H1 (cell line): ENCODE measurements around the gene ZFP91. TPM values are rescaled to one million over a fixed set of nuclear protein-coding genes. Genes with fewer than 3 reads are reported as not detected.

ENCODE experiments used
- CTCF ChIA-PET: fragments of 300-600 bp; sonication (Branson Sonifier 250); formaldehyde crosslinking; loops from one replicate; lab custom pipeline; 2021; ENCODE audit not compliant: partially characterized antibody; lab: Charles Lee
- POLR2A ChIA-PET: fragments of 300-600 bp; sonication (Branson Sonifier 250); formaldehyde crosslinking; loops from one replicate; lab custom pipeline; 2021; ENCODE audit warnings: inconsistent platforms; ENCODE audit not compliant: partially characterized antibody; lab: Charles Lee
- DNase-seq, 2 experiments: peaks; one replicate each; pipeline versions ENCODE4 v3.0.0 to v3.0.0-alpha.2; 2010 to 2022; ENCODE audit warnings: low spot score in 2 of 2, low read depth in 1 of 2, mixed read lengths in 1 of 2
- FAIRE-seq: peaks from 2 replicates; lab custom pipeline; 2011; peaks lifted over from hg19 to GRCh38; lab: Jason Lieb, UNC
- H2AFZ ChIP-seq: 2 replicates; pipeline ENCODE4 v1.8.1; 2012; ENCODE audit warnings: low read length, inconsistent platforms
- H2AK5ac ChIP-seq: 2 replicates; pipeline ENCODE4 v1.6.1; 2013; ENCODE audit warnings: low read depth, low read length
- H2BK120ac ChIP-seq: replicated peaks from 2 replicates; pipeline ENCODE3; 2013; ENCODE audit warnings: low read depth, low read length, inconsistent platforms
- H2BK12ac ChIP-seq: 2 replicates; pipeline ENCODE4 v1.6.1; 2013; ENCODE audit warnings: low read depth, low read length
- H2BK15ac ChIP-seq: 2 replicates; pipeline ENCODE4 v1.6.1; 2013; ENCODE audit warnings: low read length
- H2BK20ac ChIP-seq: 2 replicates; pipeline ENCODE4 v1.6.1; 2013; ENCODE audit warnings: low read length
- H2BK5ac ChIP-seq: 2 replicates; pipeline ENCODE4 v1.6.1; 2013; ENCODE audit warnings: low read depth, low read length
- H3K14ac ChIP-seq: 2 replicates; pipeline ENCODE4 v1.6.1; 2013; ENCODE audit warnings: inconsistent platforms; ENCODE audit not compliant: insufficient read length
- H3K18ac ChIP-seq: 2 replicates; pipeline ENCODE4 v1.6.1; 2013; ENCODE audit warnings: low read length; ENCODE audit errors: extremely low read depth
- H3K23ac ChIP-seq: 2 replicates; pipeline ENCODE4 v1.6.1; 2013; ENCODE audit warnings: inconsistent platforms; ENCODE audit not compliant: insufficient read length
- H3K23me2 ChIP-seq: 2 replicates; pipeline ENCODE4 v1.6.1; 2013; ENCODE audit warnings: low read depth, low read length
- H3K27ac ChIP-seq: 2 replicates; pipeline ENCODE4 v1.6.1; 2011; ENCODE audit warnings: low read depth, low read length, inconsistent platforms
- H3K27me3 ChIP-seq, 4 experiments: replicated peaks in 1 of 4; 1 replicate in 1 of 4; 2 replicates in 3 of 4; pipeline versions ENCODE4 v1.6.1 to v1.8.1; 2011 to 2013; ENCODE audit warnings: low read length in 3 of 4, mild to moderate bottlenecking in 3 of 4, inconsistent platforms in 2 of 4, mixed read lengths in 2 of 4, moderate library complexity in 1 of 4; ENCODE audit not compliant: control insufficient read depth in 3 of 4, insufficient read depth in 3 of 4; ENCODE audit errors: extremely low read depth in 1 of 4
- H3K36me3 ChIP-seq, 4 experiments: 2 replicates each; pipeline versions ENCODE4 v1.6.1 to v1.8.1; 2011 to 2013; ENCODE audit warnings: mild to moderate bottlenecking in 4 of 4, low read length in 3 of 4, moderate library complexity in 2 of 4, control low read depth in 1 of 4, inconsistent platforms in 1 of 4; ENCODE audit not compliant: insufficient read depth in 4 of 4, control insufficient read depth in 2 of 4
- H3K4ac ChIP-seq: replicated peaks from 2 replicates; pipeline ENCODE3; 2013; ENCODE audit warnings: low read length, low read depth, mixed read lengths, inconsistent platforms; ENCODE audit not compliant: insufficient read length
- H3K4me1 ChIP-seq, 4 experiments: replicated peaks in 1 of 4; 1 replicate in 1 of 4; 2 replicates in 3 of 4; pipeline versions ENCODE4 v1.6.1 to v1.8.1; 2011 to 2013; ENCODE audit warnings: low read length in 3 of 4, inconsistent platforms in 2 of 4, mixed read lengths in 1 of 4; ENCODE audit not compliant: insufficient read depth in 4 of 4, control insufficient read depth in 3 of 4
- H3K4me2 ChIP-seq, 2 experiments: 2 replicates each; pipeline versions ENCODE4 v1.6.1 to v1.8.1; 2011 to 2013; ENCODE audit warnings: low read depth in 2 of 2, low read length in 2 of 2, control low read depth in 1 of 2, inconsistent platforms in 1 of 2, mild to moderate bottlenecking in 1 of 2; ENCODE audit not compliant: insufficient read depth in 1 of 2
- H3K4me3 ChIP-seq, 4 experiments: fragments of 200-600, 300-600 bp in 1 of 4; sonication (generic), shearing (Covaris generic), sonication (Bioruptor Twin) in 1 of 4; 2 replicates each; pipeline versions ENCODE4 v1.5.1 to v1.8.1; 2011 to 2016; ENCODE audit warnings: low read length in 4 of 4, low read depth in 3 of 4, control low read depth in 2 of 4, inconsistent platforms in 2 of 4, mild to moderate bottlenecking in 2 of 4, mixed read lengths in 1 of 4, moderate library complexity in 1 of 4; ENCODE audit not compliant: insufficient read depth in 2 of 4; ENCODE audit errors: extremely low read depth in 1 of 4
- H3K56ac ChIP-seq: replicated peaks from 2 replicates; pipeline ENCODE3; 2013; ENCODE audit warnings: low read depth, mild to moderate bottlenecking, mixed read lengths, low read length, inconsistent platforms; ENCODE audit not compliant: insufficient read length
- H3K79me1 ChIP-seq: 2 replicates; pipeline ENCODE4 v1.6.1; 2013; ENCODE audit warnings: low read depth, low read length, control low read depth
- H3K79me2 ChIP-seq, 2 experiments: 2 replicates each; pipeline versions ENCODE4 v1.6.1 to v1.8.1; 2012 to 2013; ENCODE audit warnings: low read length in 2 of 2, mild to moderate bottlenecking in 2 of 2, inconsistent platforms in 1 of 2; ENCODE audit not compliant: insufficient read depth in 2 of 2, control insufficient read depth in 1 of 2
- H3K9ac ChIP-seq, 4 experiments: replicated peaks in 1 of 4; 1 replicate in 1 of 4; 2 replicates in 3 of 4; pipeline versions ENCODE4 v1.6.1 to v1.8.1; 2011 to 2013; ENCODE audit warnings: low read depth in 3 of 4, low read length in 3 of 4, control low read depth in 2 of 4, mild to moderate bottlenecking in 2 of 4, moderate library complexity in 2 of 4, inconsistent platforms in 1 of 4; ENCODE audit errors: extremely low read depth in 1 of 4
- H3K9me3 ChIP-seq, 2 experiments: 2 replicates each; pipeline versions ENCODE4 v1.6.1 to v1.8.1; 2012 to 2013; ENCODE audit warnings: mild to moderate bottlenecking in 2 of 2, moderate library complexity in 2 of 2, control low read depth in 1 of 2, inconsistent platforms in 1 of 2, low read depth in 1 of 2, low read length in 1 of 2, mixed read lengths in 1 of 2; ENCODE audit not compliant: insufficient read depth in 2 of 2
- H4K20me1 ChIP-seq, 2 experiments: replicated peaks in 1 of 2; 2 replicates each; pipeline versions ENCODE3 to v1.8.1; 2011 to 2013; ENCODE audit warnings: inconsistent platforms in 2 of 2, low read length in 2 of 2, mild to moderate bottlenecking in 1 of 2; ENCODE audit not compliant: insufficient read depth in 2 of 2, control insufficient read depth in 1 of 2
- H4K5ac ChIP-seq: 2 replicates; pipeline ENCODE4 v1.6.1; 2013; ENCODE audit warnings: low read length, low read depth, mixed read lengths, inconsistent platforms; ENCODE audit not compliant: insufficient read length
- H4K8ac ChIP-seq: 2 replicates; pipeline ENCODE4 v1.8.0; 2013; ENCODE audit warnings: mild to moderate bottlenecking, moderate library complexity, low read length, inconsistent platforms; ENCODE audit not compliant: insufficient read depth; ENCODE audit errors: extremely low read depth
- H4K91ac ChIP-seq: replicated peaks from 2 replicates; pipeline ENCODE3; 2013; ENCODE audit warnings: low read length, mixed read lengths, inconsistent platforms; ENCODE audit not compliant: insufficient read length
- SRF ChIP-seq: IDR thresholded peaks from 2 replicates; pipeline ENCODE4 v1.6.1; 2011; ENCODE audit warnings: mild to moderate bottlenecking, low read depth, low read length, moderate library complexity
- TBP ChIP-seq: IDR thresholded peaks from 2 replicates; pipeline ENCODE4 v1.6.1; 2011; ENCODE audit warnings: low read depth, low read length, improper control_type of control experiment
- TCF12 ChIP-seq: IDR thresholded peaks from 2 replicates; pipeline ENCODE4 v1.6.1; 2011; ENCODE audit warnings: low read depth, mild to moderate bottlenecking, low read length
- WGBS, 2 experiments: shearing (Covaris generic) in 1 of 2; methylation state at CpG; one replicate each; pipeline versions ENCODE4 v1.1.6 to v1.1.7; 2013 to 2015; ENCODE audit warnings: low lambda C conversion rate in 2 of 2, mixed read lengths in 2 of 2, inconsistent platforms in 1 of 2, low coverage in 1 of 2, missing lambda C conversion rate in 1 of 2; ENCODE audit not compliant: insufficient replicate concordance in 2 of 2, insufficient coverage in 1 of 2, insufficient read length in 1 of 2; ENCODE audit errors: extremely low coverage in 1 of 2, missing lambda C conversion rate in 1 of 2; 5-methylcytosine and 5-hydroxymethylcytosine counted together
- polyA plus RNA-seq, 7 experiments: library from polyadenylated mRNA; depleted of rRNA in 3 of 7; stranded (reverse) in 5 of 7; unstranded in 2 of 7; fragments of >200 nt in 5 of 7; fragments of 200-250 nt in 2 of 7; gene quantifications; 1 replicate in 5 of 7; 2 replicates in 1 of 7; 4 replicates in 1 of 7; pipeline versions ENCODE4 v1.2.1 to v1.2.3, GENCODE V29; 2011 to 2013; ENCODE audit warnings: missing spikeins in 2 of 7, mixed read lengths in 2 of 7
- total RNA-seq: library from RNA; stranded (reverse); fragmentation: NEBNext Ultra II Directional; extraction: Animal tissue kit (Norgen Biotek cat#: 25700); gene quantifications from 2 replicates; pipeline ENCODE4 v1.2.1, GENCODE V29; 2021

ZFP91 gene
- total and polyA plus RNA-seq, 2 of the 8 experiments (the other 6 are each of a cell fraction or from before 2014, with no cell fraction given) = 10.7 to 29.0 TPM

- 91% methylated on average over 2 of the region's 2 CpGs; no CpG with 5 or more reads in 1 of the 2 experiments for WGBS, 2 experiments
- H3K79me1 ChIP-seq = no peaks in the 10 kb centered on the region
- H3K27ac ChIP-seq = no peak overlapping the region
- H4K5ac ChIP-seq = no peak overlapping the region
- H3K18ac ChIP-seq = no peak overlapping the region
- no peaks in the 10 kb centered on the region for H3K36me3 ChIP-seq
- POLR2A ChIA-PET = no interaction called here
- no peaks in the 10 kb centered on the region for H3K27me3 ChIP-seq
- no peak overlapping the region for H3K4ac ChIP-seq
- H3K23ac ChIP-seq = no peak overlapping the region
- H2AK5ac ChIP-seq = no peak overlapping the region
- no peaks in the 10 kb centered on the region for H3K23me2 ChIP-seq
- no peaks in the 10 kb centered on the region for H3K9me3 ChIP-seq
- no peak overlapping the region for H3K4me2 ChIP-seq
- H3K9ac ChIP-seq = no peak overlapping the region
- H2BK120ac ChIP-seq = no peak overlapping the region
- H3K14ac ChIP-seq = no peak overlapping the region
- no peak overlapping the region for H2BK20ac ChIP-seq
- no peaks in the 10 kb centered on the region for H3K79me2 ChIP-seq
- H3K4me1 ChIP-seq = peaks cover 0 to 7% (median 3%) of the 10 kb centered on the region in 4 experiments; a peak in 3 of 7 replicates
- no peaks in the 10 kb centered on the region for H4K20me1 ChIP-seq
- no peak for DNase-seq
- H2AFZ ChIP-seq = no peak overlapping the region
- no peak overlapping the region for H3K4me3 ChIP-seq
- H2BK15ac ChIP-seq = no peak overlapping the region
- no peak overlapping the region for H2BK12ac ChIP-seq
- H4K91ac ChIP-seq = no peak overlapping the region
- TF ChIP-seq TCF12 (no peak), SRF (no peak), TBP (no peak)
- TF ChIP-seq, all 59 proteins: peak for 0
- H3K56ac ChIP-seq = no peak overlapping the region
- CTCF ChIA-PET = interaction anchor here (0.7 to 6.8 kb wide), 4 partner anchors 9 to 259 kb away, joined by 3 to 52 read pairs (median 8); no protein-coding TSS in a partner anchor
- no peak overlapping the region for H4K8ac ChIP-seq
- no peak for FAIRE-seq
- no peak overlapping the region for H2BK5ac ChIP-seq
Observed at GRCh38 chr11:58656348-58656747, 77.5 kb downstream of the ZFP91 start.
